Neutrophil (primary cell): Measurements from ENCODE around the gene GFRA4.

ENCODE experiments used
- H3K27ac ChIP-seq: fragments of 200-600 bp; sonication (generic); 2 replicates; pipeline ENCODE4 v1.5.1; 2016; ENCODE audit warnings: mild to moderate bottlenecking, moderate library complexity
- H3K27me3 ChIP-seq: fragments of 200-600 bp; sonication (generic); 2 replicates; pipeline ENCODE4 v1.6.0; 2016; ENCODE audit warnings: mild to moderate bottlenecking
- H3K36me3 ChIP-seq: fragments of 200-600 bp; sonication (generic); 2 replicates; pipeline ENCODE4 v1.5.1; 2017
- H3K4me1 ChIP-seq, 2 experiments: fragments of 200-600 bp in 1 of 2; sonication (generic) in 1 of 2; 1 replicate in 1 of 2; 2 replicates in 1 of 2; pipeline versions ENCODE4 v1.5.1 to v1.6.1; 2013 to 2016; ENCODE audit warnings: low read depth in 1 of 2, low read length in 1 of 2, mild to moderate bottlenecking in 1 of 2, moderate library complexity in 1 of 2; ENCODE audit not compliant: control insufficient read depth in 1 of 2, insufficient read depth in 1 of 2
- H3K4me3 ChIP-seq, 2 experiments: fragments of 200-600 bp in 1 of 2; sonication (generic) in 1 of 2; 1 replicate in 1 of 2; 2 replicates in 1 of 2; pipeline ENCODE4 v1.5.1; 2013 to 2016; ENCODE audit warnings: low read depth in 1 of 2, low read length in 1 of 2, mild to moderate bottlenecking in 1 of 2, moderate library complexity in 1 of 2
- H3K9me3 ChIP-seq: fragments of 200-600 bp; sonication (generic); 2 replicates; pipeline ENCODE4 v1.5.1; 2016
- TF ChIP-seq, protein P1 (sequence below): fragments of 200-600 bp; sonication (generic); IDR thresholded peaks from 2 replicates; pipeline ENCODE4 v1.5.1; 2016; ENCODE audit warnings: antibody characterized with exemption

Gene GFRA4, protein sequence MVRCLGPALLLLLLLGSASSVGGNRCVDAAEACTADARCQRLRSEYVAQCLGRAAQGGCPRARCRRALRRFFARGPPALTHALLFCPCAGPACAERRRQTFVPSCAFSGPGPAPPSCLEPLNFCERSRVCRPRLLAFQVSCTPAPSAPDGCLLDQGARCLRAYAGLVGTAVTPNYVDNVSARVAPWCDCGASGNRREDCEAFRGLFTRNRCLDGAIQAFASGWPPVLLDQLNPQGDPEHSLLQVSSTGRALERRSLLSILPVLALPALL

DNA sequence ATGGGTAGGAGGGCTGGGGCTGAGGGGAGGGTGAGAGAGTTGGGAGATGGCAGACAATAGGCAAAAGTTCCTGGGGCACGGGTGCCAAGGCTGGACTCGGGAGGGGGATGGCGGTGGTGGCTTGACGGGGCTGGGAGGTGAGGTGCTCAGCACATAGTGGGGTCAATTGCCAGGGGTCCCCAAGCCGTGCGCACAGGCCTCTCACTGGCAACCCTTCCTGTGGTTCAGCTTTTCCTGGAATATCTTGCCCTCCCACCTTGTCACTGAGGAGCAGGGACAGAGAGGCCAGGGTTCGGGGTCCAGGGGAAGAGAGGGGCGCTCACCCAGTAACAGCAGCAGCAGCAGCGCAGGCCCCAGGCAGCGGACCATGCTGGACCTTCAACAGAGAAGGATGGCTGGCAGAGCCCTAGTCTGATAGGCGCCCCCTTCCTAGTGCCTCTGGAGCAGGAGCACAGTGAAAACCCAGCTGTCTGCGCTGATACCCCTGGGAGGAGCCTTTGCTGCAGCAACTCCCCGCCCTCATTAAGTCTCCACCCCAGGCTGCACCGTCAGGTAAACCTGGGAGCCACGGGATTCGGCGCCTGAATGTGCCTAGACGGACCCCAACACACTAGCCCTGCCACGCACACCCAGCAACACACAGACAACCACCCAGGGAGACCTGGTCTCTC is at the start of gene GFRA4:
TSS of gene GFRA4 (minus strand) at position 369 of the 671 bp plus-strand sequence. CDS start at position 369, 0 bp downstream.
- Histone ChIP-seq H3K27ac (no peak within 1 kb of the TSS), H3K9me3 (no peaks in the 10 kb centered on the region), H3K4me1 (peaks cover 3 to 19% of the 10 kb centered on the region in 2 experiments), H3K36me3 (no peaks in the 10 kb centered on the region), H3K27me3 (peaks cover 66% of the 10 kb centered on the region), H3K4me3 (no peak within 1 kb of the TSS)
- TF ChIP-seq, protein P1, sequence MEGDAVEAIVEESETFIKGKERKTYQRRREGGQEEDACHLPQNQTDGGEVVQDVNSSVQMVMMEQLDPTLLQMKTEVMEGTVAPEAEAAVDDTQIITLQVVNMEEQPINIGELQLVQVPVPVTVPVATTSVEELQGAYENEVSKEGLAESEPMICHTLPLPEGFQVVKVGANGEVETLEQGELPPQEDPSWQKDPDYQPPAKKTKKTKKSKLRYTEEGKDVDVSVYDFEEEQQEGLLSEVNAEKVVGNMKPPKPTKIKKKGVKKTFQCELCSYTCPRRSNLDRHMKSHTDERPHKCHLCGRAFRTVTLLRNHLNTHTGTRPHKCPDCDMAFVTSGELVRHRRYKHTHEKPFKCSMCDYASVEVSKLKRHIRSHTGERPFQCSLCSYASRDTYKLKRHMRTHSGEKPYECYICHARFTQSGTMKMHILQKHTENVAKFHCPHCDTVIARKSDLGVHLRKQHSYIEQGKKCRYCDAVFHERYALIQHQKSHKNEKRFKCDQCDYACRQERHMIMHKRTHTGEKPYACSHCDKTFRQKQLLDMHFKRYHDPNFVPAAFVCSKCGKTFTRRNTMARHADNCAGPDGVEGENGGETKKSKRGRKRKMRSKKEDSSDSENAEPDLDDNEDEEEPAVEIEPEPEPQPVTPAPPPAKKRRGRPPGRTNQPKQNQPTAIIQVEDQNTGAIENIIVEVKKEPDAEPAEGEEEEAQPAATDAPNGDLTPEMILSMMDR, result no peak

DNA sequence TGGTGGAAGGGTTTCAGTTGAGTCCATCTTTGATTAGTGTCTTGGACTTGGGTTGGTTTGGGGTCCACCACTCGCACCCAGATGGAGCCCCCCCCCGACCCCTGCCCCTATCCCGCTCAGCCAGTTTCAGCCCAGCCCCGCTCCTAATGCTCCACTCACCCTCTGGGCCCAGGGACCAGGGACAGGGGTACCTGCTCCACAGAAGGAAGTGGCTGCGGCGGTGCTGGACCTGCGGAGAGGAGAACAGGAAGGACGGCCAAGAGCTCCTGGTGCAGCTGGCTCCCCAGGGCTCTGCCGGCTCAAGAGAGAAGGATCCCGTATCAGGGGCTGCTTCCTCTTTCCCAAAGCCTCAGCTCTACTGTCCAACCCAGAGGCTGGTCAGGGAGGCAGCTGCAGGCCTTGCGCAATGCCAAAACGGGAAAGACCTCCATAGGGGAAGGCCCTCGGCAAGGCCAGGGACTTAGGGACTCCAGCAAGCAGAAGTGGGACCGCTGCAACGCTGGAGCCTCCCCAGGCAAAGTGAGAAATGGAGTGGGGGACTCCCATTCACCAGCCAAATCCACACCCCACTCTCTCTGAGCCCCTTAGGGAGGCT is 49.2 kb upstream of the GFRA4 start, which contains the start of gene SIGLEC1:
TSS of gene SIGLEC1 (minus strand) at position 322 of the 595 bp plus-strand sequence. CDS start 5,472 bp downstream, outside the sequence.
- Histone ChIP-seq H3K9me3 (no peaks in the 10 kb centered on the region), H3K27ac (peak within 1 kb of the TSS; percentile 37), H3K36me3 (no peaks in the 10 kb centered on the region), H3K27me3 (no peaks in the 10 kb centered on the region), H3K4me1 (peaks cover 29 to 36% of the 10 kb centered on the region in 2 experiments), H3K4me3 (no peak within 1 kb of the TSS)
- TF ChIP-seq, protein P1, result no peak

DNA sequence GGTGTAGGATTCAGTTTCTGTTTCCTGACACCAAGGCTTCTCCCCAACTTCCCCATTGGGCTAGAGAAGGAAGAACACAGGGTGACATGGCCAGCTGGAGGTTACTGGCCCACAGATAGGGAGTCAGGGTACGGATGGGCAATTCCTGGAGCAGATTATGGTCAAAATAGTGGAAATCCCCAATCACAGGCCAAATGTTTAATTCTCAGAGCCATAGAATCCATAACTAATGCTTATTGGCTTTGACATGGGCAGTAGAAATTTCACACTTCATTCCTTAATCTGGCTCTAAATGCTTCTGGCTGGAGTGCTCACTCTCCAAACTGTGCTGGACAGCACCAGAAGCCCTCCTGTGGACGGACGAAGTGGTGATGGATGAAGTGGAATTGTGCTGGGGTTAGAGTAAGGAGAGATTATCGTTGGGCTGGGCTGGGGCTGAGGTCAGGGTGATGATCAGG is 48.3 kb upstream of the GFRA4 start:
- Histone ChIP-seq H3K27me3 (no peaks in the 10 kb centered on the region), H3K36me3 (no peaks in the 10 kb centered on the region), H3K27ac (peak overlapping the region; percentile 37), H3K9me3 (no peaks in the 10 kb centered on the region), H3K4me3 (no peak overlapping the region), H3K4me1 (peaks cover 29 to 36% of the 10 kb centered on the region in 2 experiments)
- TF ChIP-seq, protein P1, result no peak

DNA sequence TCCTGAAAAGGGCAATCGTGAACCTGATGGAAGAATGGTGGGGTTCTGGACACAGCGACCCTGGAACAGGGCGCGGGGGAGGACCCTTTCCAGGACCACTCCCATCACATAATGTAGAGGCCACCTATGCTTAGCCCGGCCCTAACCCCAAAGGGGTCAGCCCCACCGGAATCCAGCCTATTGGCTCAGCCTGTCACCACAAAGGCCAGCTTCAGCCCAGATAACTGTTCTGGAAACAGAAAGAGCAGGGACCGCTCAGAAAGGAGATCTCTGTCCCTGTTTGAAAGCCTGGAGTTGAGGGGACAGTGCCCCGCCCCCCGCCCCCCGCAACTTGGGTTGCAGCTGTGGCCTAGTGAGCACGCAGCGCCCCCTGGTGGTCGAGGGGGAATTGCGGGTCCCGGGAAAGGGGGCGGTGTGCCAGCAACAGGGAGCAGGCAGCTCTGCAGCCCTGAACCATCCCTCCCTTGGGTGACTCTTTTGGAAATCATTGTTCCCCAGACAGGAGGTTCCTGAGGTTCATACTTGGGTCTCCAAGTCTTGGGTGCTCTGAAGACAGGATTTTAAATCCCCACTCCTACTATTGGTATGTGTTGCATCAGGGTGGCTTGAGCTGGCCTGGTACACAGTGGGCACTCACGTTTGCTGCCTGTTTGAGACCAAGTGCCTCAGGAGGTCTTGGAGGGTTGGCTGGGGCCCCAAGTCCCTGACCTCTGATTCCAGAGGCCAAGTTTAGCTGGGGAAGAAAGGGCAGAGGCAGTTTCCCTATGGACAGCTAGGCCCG is 47.7 kb upstream of the GFRA4 start:
- H3K4me1 ChIP-seq, result peaks cover 29 to 36% of the 10 kb centered on the region in 2 experiments
- H3K9me3 ChIP-seq, result no peaks in the 10 kb centered on the region
- H3K4me3 ChIP-seq, result no peak overlapping the region
- peak overlapping the region; percentile 37 for H3K27ac ChIP-seq
- no peaks in the 10 kb centered on the region for H3K36me3 ChIP-seq
- TF ChIP-seq, protein P1, result peak; percentile 86
- no peaks in the 10 kb centered on the region for H3K27me3 ChIP-seq

DNA sequence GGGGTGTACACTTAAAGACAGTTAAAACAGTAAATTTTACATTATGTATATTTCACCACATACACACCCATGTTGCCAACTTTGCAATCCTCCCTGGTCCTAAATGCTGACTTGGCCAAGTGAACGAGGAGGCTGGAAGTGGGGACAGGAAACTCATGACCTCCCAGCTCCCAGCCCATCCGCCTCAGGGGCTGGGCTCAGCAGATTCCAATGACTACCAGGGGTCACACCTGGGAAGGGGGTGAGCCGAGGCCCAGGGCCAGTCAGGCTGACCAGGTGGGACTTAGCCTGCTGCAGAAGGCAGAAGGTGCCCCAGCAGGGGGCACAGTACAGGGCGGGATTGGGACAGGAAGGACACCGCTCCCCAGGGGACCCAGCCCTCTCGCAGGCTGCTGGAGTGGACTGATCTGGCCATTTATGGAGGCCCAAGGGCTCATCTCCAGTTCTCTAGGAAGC is 46.8 kb upstream of the GFRA4 start:
- Histone ChIP-seq H3K4me1 (peaks cover 29 to 36% of the 10 kb centered on the region in 2 experiments), H3K9me3 (no peaks in the 10 kb centered on the region), H3K27ac (no peak overlapping the region), H3K36me3 (no peaks in the 10 kb centered on the region), H3K27me3 (no peaks in the 10 kb centered on the region), H3K4me3 (no peak overlapping the region)
- TF ChIP-seq, protein P1, result no peak
